NCI-H187 (cell line): Measurements from ENCODE around the gene EZH2.

Experiments used
- DNase-seq, 2 experiments: peaks; one replicate each; lab custom pipeline; 2025; lab: John Stamatoyannopoulos, UW

The EZH2 gene

GRCh38 chr7:148854983-148855382 is 29.1 kb downstream of the EZH2 start:
- DNase-seq: no peak

- DNase-seq: no peak
Measured at GRCh38 chr7:148852272-148852671, 31.8 kb downstream of the EZH2 start.

GRCh38 chr7:148850564-148850963 is 33.5 kb downstream of the EZH2 start:
- no peak for DNase-seq

- DNase-seq: no peak
Measured at GRCh38 chr7:148849393-148850098, 34.5 kb downstream of the EZH2 start.

GRCh38 chr7:148847815-148848734 is 36.0 kb downstream of the EZH2 start:
- no peak for DNase-seq

GRCh38 chr7:148838905-148839304 is 45.2 kb downstream of the EZH2 start:
- DNase-seq: no peak

- DNase-seq: no peak
Measured at GRCh38 chr7:148835854-148836253, 48.2 kb downstream of the EZH2 start.

- no peak for DNase-seq
Measured at GRCh38 chr7:148834605-148835004, 49.5 kb downstream of the EZH2 start.

GRCh38 chr7:148831782-148832181 is 52.3 kb downstream of the EZH2 start:
- no peak for DNase-seq

- no peak for DNase-seq
Measured at GRCh38 chr7:148830897-148831692, 53.0 kb downstream of the EZH2 start.

GRCh38 chr7:148828965-148829364 is 55.1 kb downstream of the EZH2 start:
- no peak for DNase-seq

- DNase-seq: no peak
Measured at GRCh38 chr7:148825338-148825737, 58.8 kb downstream of the EZH2 start.

- no peak for DNase-seq
Measured at GRCh38 chr7:148824864-148825263, 59.2 kb downstream of the EZH2 start.

- no peak for DNase-seq
Measured at GRCh38 chr7:148821422-148821821, 62.7 kb downstream of the EZH2 start.

- DNase-seq: no peak
Measured at GRCh38 chr7:148819697-148820360, 64.3 kb downstream of the EZH2 start.

- DNase-seq: no peak
Measured at GRCh38 chr7:148815612-148816011, 68.5 kb downstream of the EZH2 start.

GRCh38 chr7:148814922-148815559 is 69.0 kb downstream of the EZH2 start:
- DNase-seq: no peak

GRCh38 chr7:148813890-148814289 is 70.2 kb downstream of the EZH2 start:
- DNase-seq: no peak

- no peak for DNase-seq
Measured at GRCh38 chr7:148811892-148812291, 72.2 kb downstream of the EZH2 start.

- no peak for DNase-seq
Measured at GRCh38 chr7:148809856-148810255, 74.2 kb downstream of the EZH2 start.

- no peak for DNase-seq
Measured at GRCh38 chr7:148807436-148807835, 76.7 kb downstream of the EZH2 start.
